ENCODE data around the gene SNX33. TPM values are rescaled to one million over a fixed set of nuclear protein-coding genes. Genes with fewer than 3 reads are reported as not detected.
"Not testable (repeated sequence)": the region's sequence is repeated elsewhere in the genome, so short reads cannot be mapped to it uniquely, and the experiment has no call there.

The SNX33 gene
- polyA plus RNA-seq, 1 donor: 12.6 TPM

- not testable (repeated sequence) for DNase-seq (ENCODE audit: low read depth)
Measured at GRCh38 chr15:75699517-75699916, 51.8 kb downstream of the SNX33 start.

- DNase-seq (ENCODE audit: low read depth): not testable (repeated sequence)
Measured at GRCh38 chr15:75699961-75700874, 52.5 kb downstream of the SNX33 start.

- not testable (repeated sequence) for DNase-seq (ENCODE audit: low read depth)
Measured at GRCh38 chr15:75701071-75702003, 53.6 kb downstream of the SNX33 start.

GRCh38 chr15:75702436-75702835 is 54.7 kb downstream of the SNX33 start:
- no peak for DNase-seq (ENCODE audit: low read depth)

GRCh38 chr15:75703440-75704262 is 55.9 kb downstream of the SNX33 start:
- not testable (repeated sequence) for DNase-seq (ENCODE audit: low read depth)

GRCh38 chr15:75704263-75704615 is 56.5 kb downstream of the SNX33 start:
- DNase-seq (ENCODE audit: low read depth): no peak

- DNase-seq (ENCODE audit: low read depth): no peak
Measured at GRCh38 chr15:75704618-75705017, 56.9 kb downstream of the SNX33 start.

- DNase-seq (ENCODE audit: low read depth): not testable (repeated sequence)
Measured at GRCh38 chr15:75705375-75705774, 57.7 kb downstream of the SNX33 start.

- no peak for DNase-seq (ENCODE audit: low read depth)
Measured at GRCh38 chr15:75705854-75706681, 58.4 kb downstream of the SNX33 start.

GRCh38 chr15:75706682-75706954 is 58.9 kb downstream of the SNX33 start:
- no peak for DNase-seq (ENCODE audit: low read depth)

GRCh38 chr15:75709458-75709857 is 61.7 kb downstream of the SNX33 start:
- DNase-seq (ENCODE audit: low read depth): not testable (repeated sequence)

- not testable (repeated sequence) for DNase-seq (ENCODE audit: low read depth)
Measured at GRCh38 chr15:75710874-75711273, 63.2 kb downstream of the SNX33 start.

GRCh38 chr15:75711495-75711894 is 63.8 kb downstream of the SNX33 start:
- DNase-seq (ENCODE audit: low read depth): not testable (repeated sequence)

Other genes with a start within 250 kb of the SNX33 start
- 28.2 TPM for gene SIN3A, start 196.2 kb upstream of the SNX33 start, polyA plus RNA-seq (ENCODE audit: insufficient read length)
- 17.4 TPM for gene PTPN9, start 68.6 kb upstream of the SNX33 start, polyA plus RNA-seq (ENCODE audit: insufficient read length)
- 17.6 TPM for gene SNUPN, start 22.2 kb upstream of the SNX33 start, polyA plus RNA-seq (ENCODE audit: insufficient read length)
- gene IMP3, start 7.7 kb upstream of the SNX33 start, polyA plus RNA-seq (ENCODE audit: insufficient read length): 30.2 TPM
- 108 TPM for gene CSPG4, start 64.9 kb downstream of the SNX33 start, polyA plus RNA-seq (ENCODE audit: insufficient read length)
- gene UBE2Q2, start 195.5 kb downstream of the SNX33 start, polyA plus RNA-seq (ENCODE audit: insufficient read length): 47.1 TPM